H1 (cell line): ENCODE measurements around the gene TPM2. TPM values are rescaled to one million over a fixed set of nuclear protein-coding genes. Genes with fewer than 3 reads are reported as not detected.

Experiments
- BCL11A ChIP-seq, 2 experiments: IDR thresholded peaks; one replicate each; pipeline ENCODE4 v1.6.1; 2011; ENCODE audit warnings: low read depth in 2 of 2, low read length in 2 of 2, mild to moderate bottlenecking in 2 of 2
- BRCA1 ChIP-seq: IDR thresholded peaks from 2 replicates; pipeline ENCODE4 v1.6.1; 2012; ENCODE audit warnings: low read depth, low read length, improper control_type of control experiment
- CREB1 ChIP-seq: IDR thresholded peaks from 2 replicates; pipeline ENCODE4 v1.6.1; 2012; ENCODE audit warnings: inconsistent platforms
- CTBP2 ChIP-seq: IDR thresholded peaks from 2 replicates; pipeline ENCODE4 v1.7.0; 2011; ENCODE audit warnings: borderline replicate concordance, mild to moderate bottlenecking, moderate library complexity, mixed read lengths, low read length; ENCODE audit not compliant: insufficient read depth, insufficient read length
- SAP30 ChIP-seq: fragments of 300-600 bp; sonication (generic); IDR thresholded peaks from 2 replicates; pipeline ENCODE4 v1.7.1; 2012; ENCODE audit warnings: low read length, moderate library complexity, mild to moderate bottlenecking, inconsistent platforms; ENCODE audit not compliant: insufficient read depth, insufficient replicate concordance
- SIN3A ChIP-seq, 2 experiments: IDR thresholded peaks in 1 of 2; conservative IDR thresholded peaks in 1 of 2; 2 replicates each; pipeline ENCODE4 v1.6.1; 2011 to 2012; ENCODE audit warnings: low read length in 2 of 2, improper control_type of control experiment in 1 of 2, low read depth in 1 of 2, mild to moderate bottlenecking in 1 of 2
- polyA plus RNA-seq, 7 experiments: library from polyadenylated mRNA; depleted of rRNA in 3 of 7; stranded (reverse) in 5 of 7; unstranded in 2 of 7; fragments of >200 nt in 5 of 7; fragments of 200-250 nt in 2 of 7; gene quantifications; 1 replicate in 5 of 7; 2 replicates in 1 of 7; 4 replicates in 1 of 7; pipeline versions ENCODE4 v1.2.1 to v1.2.3, GENCODE V29; 2011 to 2013; ENCODE audit warnings: missing spikeins in 2 of 7, mixed read lengths in 2 of 7
- total RNA-seq: library from RNA; stranded (reverse); fragmentation: NEBNext Ultra II Directional; extraction: Animal tissue kit (Norgen Biotek cat#: 25700); gene quantifications from 2 replicates; pipeline ENCODE4 v1.2.1, GENCODE V29; 2021
- TF ChIP-seq, protein P1 (sequence below): fragments of 300-600 bp; sonication (generic); IDR thresholded peaks from 2 replicates; pipeline ENCODE4 v1.7.1; 2012; ENCODE audit warnings: low read length, moderate library complexity, mild to moderate bottlenecking, inconsistent platforms; ENCODE audit not compliant: insufficient replicate concordance
- TF ChIP-seq, protein P2 (sequence below): IDR thresholded peaks from 2 replicates; pipeline ENCODE4 v1.6.1; 2011; ENCODE audit warnings: low read depth, mild to moderate bottlenecking, low read length; ENCODE audit not compliant: insufficient read depth

TPM2 gene
- total and polyA plus RNA-seq, 2 of the 8 experiments (the other 6 are each of a cell fraction or from before 2014, with no cell fraction given), result 62.5 to 181 TPM

DNA sequence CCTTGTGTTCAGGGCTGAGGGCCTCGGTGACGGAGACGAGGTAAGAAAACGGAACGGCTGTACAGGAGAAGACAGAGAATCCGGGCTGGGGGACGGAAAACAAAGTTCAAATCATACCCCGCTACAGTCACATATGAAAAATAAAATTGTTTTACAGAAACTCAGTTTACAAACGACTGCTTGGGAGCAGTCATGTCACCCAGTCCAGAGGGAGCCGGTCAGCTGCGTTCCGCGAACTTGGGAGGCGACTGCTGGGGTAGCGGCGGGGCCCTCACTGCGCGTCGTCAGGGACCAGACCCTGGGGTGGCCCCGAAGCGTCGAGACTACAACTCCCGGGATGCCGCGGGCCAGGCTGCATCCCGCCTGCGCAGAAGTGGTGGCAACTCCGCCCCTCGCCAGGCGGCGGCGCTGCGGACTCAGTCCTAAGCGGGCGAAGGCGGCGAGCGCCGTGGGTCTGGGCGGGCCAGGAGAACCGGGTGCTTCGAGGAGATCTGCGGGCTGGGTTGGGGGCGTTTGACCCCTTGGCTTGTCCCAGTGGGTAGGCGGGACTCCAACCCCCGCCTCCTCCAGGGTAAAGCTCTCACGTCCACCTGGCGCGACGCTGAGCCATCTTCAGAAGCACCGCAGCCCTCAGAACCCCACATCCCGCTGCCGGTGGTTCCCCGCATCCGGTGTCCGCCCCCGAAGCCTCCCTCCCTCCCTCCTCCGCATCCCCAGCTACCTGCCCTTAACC is 43.0 kb downstream of the TPM2 start (continued):
- TF ChIP-seq, protein P1, sequence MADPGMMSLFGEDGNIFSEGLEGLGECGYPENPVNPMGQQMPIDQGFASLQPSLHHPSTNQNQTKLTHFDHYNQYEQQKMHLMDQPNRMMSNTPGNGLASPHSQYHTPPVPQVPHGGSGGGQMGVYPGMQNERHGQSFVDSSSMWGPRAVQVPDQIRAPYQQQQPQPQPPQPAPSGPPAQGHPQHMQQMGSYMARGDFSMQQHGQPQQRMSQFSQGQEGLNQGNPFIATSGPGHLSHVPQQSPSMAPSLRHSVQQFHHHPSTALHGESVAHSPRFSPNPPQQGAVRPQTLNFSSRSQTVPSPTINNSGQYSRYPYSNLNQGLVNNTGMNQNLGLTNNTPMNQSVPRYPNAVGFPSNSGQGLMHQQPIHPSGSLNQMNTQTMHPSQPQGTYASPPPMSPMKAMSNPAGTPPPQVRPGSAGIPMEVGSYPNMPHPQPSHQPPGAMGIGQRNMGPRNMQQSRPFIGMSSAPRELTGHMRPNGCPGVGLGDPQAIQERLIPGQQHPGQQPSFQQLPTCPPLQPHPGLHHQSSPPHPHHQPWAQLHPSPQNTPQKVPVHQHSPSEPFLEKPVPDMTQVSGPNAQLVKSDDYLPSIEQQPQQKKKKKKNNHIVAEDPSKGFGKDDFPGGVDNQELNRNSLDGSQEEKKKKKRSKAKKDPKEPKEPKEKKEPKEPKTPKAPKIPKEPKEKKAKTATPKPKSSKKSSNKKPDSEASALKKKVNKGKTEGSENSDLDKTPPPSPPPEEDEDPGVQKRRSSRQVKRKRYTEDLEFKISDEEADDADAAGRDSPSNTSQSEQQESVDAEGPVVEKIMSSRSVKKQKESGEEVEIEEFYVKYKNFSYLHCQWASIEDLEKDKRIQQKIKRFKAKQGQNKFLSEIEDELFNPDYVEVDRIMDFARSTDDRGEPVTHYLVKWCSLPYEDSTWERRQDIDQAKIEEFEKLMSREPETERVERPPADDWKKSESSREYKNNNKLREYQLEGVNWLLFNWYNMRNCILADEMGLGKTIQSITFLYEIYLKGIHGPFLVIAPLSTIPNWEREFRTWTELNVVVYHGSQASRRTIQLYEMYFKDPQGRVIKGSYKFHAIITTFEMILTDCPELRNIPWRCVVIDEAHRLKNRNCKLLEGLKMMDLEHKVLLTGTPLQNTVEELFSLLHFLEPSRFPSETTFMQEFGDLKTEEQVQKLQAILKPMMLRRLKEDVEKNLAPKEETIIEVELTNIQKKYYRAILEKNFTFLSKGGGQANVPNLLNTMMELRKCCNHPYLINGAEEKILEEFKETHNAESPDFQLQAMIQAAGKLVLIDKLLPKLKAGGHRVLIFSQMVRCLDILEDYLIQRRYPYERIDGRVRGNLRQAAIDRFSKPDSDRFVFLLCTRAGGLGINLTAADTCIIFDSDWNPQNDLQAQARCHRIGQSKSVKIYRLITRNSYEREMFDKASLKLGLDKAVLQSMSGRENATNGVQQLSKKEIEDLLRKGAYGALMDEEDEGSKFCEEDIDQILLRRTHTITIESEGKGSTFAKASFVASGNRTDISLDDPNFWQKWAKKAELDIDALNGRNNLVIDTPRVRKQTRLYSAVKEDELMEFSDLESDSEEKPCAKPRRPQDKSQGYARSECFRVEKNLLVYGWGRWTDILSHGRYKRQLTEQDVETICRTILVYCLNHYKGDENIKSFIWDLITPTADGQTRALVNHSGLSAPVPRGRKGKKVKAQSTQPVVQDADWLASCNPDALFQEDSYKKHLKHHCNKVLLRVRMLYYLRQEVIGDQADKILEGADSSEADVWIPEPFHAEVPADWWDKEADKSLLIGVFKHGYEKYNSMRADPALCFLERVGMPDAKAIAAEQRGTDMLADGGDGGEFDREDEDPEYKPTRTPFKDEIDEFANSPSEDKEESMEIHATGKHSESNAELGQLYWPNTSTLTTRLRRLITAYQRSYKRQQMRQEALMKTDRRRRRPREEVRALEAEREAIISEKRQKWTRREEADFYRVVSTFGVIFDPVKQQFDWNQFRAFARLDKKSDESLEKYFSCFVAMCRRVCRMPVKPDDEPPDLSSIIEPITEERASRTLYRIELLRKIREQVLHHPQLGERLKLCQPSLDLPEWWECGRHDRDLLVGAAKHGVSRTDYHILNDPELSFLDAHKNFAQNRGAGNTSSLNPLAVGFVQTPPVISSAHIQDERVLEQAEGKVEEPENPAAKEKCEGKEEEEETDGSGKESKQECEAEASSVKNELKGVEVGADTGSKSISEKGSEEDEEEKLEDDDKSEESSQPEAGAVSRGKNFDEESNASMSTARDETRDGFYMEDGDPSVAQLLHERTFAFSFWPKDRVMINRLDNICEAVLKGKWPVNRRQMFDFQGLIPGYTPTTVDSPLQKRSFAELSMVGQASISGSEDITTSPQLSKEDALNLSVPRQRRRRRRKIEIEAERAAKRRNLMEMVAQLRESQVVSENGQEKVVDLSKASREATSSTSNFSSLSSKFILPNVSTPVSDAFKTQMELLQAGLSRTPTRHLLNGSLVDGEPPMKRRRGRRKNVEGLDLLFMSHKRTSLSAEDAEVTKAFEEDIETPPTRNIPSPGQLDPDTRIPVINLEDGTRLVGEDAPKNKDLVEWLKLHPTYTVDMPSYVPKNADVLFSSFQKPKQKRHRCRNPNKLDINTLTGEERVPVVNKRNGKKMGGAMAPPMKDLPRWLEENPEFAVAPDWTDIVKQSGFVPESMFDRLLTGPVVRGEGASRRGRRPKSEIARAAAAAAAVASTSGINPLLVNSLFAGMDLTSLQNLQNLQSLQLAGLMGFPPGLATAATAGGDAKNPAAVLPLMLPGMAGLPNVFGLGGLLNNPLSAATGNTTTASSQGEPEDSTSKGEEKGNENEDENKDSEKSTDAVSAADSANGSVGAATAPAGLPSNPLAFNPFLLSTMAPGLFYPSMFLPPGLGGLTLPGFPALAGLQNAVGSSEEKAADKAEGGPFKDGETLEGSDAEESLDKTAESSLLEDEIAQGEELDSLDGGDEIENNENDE, result no peak
- TF ChIP-seq CREB1, result peak; percentile 63
- TF ChIP-seq BCL11A (IDR thresholded peaks at IDR 0.05; ENCODE audit: low read depth in 2 of 2, low read length in 2 of 2), result no peak
- no peak for TF ChIP-seq SAP30
- TF ChIP-seq CTBP2, result no peak
- TF ChIP-seq BRCA1, result no peak
- TF ChIP-seq, protein P2, sequence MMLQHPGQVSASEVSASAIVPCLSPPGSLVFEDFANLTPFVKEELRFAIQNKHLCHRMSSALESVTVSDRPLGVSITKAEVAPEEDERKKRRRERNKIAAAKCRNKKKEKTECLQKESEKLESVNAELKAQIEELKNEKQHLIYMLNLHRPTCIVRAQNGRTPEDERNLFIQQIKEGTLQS, result 0 out of 2 replicates have a peak, but pooled peaks have one; percentile 51
- TF ChIP-seq SIN3A (conservative IDR thresholded peaks at IDR 0.05 in 1 of 2, IDR thresholded peaks at IDR 0.05 in 1 of 2; ENCODE audit: low read depth in 1 of 2, low read length in 2 of 2), result peak in 1 of 2 experiments; percentile 69; a peak in 1 of 4 replicates
